Hematopoietic multipotent progenitor cell treated with erythropoietin and hydrocortisone succinate and interleukin-3 and kit ligand, for 8 days (in vitro differentiated cells): ENCODE data around the gene SLC22A7.
A peak's percentile ranks its signal among the peaks of the same experiment; 100 is the strongest.
"Not testable (repeated sequence)": the region's sequence is repeated elsewhere in the genome, so short reads cannot be mapped to it uniquely, and the experiment has no call there.

Source experiments
- DNase-seq: peaks from one replicate; pipeline ENCODE4 v3.0.0-alpha.2; 2015

Gene SLC22A7

DNA sequence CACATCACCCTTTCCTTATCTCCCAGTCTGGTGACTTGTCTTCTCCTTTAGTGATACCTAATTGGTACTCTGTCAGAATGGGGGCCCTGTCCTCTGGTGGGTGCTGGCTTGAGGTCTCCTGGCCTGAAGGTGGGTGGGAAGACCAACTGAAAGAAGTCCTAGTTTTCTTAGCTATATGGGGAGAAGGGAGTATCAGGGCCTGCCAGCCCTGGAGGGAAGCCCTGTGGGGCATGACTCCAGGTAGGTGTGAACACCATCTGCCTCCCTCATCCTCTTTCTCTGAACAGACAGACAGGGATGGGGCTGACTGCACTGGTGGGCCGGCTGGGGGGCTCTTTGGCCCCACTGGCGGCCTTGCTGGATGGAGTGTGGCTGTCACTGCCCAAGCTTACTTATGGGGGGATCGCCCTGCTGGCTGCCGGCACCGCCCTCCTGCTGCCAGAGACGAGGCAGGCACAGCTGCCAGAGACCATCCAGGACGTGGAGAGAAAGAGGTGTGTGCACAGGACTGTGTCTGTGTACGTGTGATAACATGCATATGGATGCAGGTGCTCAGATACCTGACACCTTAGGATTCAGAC is 5.8 kb downstream of the SLC22A7 start:
- DNase-seq: no peak

DNA sequence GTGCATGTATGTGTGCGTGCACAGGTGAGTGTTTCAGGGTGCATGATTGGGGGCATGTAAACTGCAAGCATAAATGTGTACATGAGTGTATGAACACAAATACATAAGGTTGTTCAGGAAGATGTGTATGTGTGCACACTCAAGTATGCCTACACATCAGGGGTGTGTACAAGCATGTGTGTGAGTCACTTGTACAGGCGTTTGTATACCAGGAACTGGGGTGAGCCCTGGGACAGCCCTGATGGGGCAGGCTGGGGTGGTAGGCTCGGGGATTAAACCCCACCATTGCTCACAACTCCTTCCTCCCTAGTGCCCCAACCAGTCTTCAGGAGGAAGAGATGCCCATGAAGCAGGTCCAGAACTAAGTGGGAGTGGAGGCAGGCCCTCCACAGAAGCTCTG is 6.3 kb downstream of the SLC22A7 start:
- DNase-seq: no peak

DNA sequence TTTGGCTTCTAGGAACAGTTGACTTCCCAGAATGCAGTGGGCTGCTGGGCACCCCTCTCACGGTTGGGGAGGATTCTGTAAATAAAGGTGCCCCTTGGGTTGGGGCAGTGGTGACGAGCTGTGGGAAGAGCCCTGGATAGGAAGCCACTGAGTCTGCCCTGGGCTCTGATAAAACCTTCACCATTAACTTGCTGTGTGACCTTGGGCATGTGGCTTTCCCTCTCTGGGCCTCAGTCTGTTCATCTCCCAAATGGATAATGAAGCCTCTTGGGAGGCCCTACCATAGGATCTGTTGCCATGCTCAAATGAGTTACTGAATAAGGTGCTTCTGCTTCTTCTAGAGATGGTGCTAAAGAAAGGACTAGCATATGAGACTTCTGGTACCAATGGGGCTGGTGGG is 6.8 kb downstream of the SLC22A7 start:
- no peak for DNase-seq

DNA sequence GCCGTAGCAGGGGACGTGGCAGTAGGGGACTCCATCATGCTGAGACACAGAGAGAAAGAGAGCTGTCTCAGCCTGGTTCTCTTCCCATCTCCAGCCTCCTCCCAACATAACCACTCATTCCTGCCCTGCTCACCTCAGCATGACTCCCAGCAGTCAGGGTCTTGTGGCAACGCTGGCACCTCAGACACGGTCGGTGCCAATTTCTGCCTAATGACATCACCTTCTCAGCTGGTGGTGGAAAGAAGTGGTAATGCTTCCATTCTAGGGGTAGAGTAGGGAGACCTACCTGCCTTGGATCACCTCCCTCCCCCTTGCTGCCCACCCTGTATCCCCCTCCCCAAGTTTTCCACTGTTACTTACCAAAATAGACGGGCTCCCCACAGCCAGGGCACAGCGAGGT is 8.0 kb downstream of the SLC22A7 start:
- DNase-seq: no peak

DNA sequence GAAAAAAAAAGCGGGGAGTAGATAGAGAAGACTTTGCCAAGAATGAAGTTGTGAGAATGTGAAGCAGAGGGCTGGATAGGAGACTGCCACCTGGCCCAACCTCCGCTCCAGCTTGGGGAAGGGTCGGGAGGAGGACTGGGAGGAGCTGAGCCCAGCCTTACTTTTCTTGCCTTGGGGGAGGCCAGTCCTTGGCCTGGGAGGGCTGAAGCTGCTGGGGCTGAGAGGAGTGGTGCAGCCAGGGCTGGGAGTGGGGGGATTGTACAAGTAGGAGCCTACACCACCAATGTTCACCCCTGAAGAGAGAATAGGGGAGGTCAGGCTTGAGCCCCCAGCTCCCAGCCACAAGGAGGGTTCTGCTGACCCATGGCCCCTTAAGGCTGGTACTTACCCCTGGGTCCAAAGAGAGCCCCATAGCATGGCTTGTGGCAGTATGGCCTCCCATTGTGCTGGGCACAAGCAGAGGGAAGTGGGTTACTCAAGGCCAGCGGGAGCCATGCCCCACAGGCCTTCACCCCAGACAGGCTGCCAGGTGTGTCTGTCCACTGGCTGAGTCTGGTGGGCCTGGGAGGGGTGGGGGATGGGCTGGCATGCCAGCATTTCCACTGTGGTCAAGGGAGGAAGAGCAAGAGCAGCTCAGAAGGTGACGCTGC is 9.5 kb downstream of the SLC22A7 start:
- no peak for DNase-seq

DNA sequence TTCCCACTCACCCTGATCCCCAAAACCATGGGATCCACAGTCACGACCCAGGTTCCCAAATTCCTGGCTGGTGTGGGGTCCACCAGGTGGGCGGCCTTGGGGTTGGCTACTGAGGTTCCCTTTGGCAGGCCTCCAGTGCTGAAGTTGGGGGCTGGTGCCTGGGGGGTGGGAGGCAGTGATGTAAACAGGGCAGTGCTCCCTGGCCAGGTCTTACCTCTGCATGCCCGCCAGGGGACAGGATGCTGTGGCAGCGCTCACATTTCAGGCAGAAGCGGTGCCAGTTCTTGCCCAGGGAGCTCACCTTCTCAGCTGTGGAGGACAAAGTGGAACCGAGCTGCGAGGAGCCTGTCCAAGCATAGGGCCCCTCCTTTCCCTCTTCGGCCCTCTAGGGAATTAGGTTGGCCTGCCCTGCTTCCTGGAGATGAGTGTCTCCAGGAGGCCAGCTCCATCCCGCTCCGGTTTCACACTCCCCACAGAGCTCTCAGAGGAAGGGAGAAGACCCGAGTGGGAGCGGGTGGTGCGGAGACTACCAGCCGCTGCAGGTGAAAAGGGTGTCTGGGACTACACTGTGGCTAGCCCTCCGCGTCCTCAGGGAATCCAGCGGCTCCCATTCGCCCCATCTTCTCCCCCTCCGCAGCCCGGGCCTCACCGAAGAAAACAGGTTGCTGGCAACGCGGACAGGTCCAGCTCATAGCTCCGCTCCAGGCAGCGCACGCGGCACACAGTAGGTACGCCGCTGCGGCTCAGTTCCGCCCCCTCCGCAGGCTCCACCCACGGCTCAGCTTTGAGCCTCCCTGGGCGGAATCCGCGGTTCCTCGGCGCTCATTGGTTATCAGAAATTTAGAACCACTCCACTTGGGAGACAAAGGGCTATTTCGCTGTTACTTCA is 10.3 kb downstream of the SLC22A7 start, which contains the start of gene CRIP3:
Gene CRIP3, minus strand, starts transcription at position 726 of the 889 bp plus-strand sequence. Its CDS starts 34 bp downstream, at position 692.
- peak; percentile 33 for DNase-seq

DNA sequence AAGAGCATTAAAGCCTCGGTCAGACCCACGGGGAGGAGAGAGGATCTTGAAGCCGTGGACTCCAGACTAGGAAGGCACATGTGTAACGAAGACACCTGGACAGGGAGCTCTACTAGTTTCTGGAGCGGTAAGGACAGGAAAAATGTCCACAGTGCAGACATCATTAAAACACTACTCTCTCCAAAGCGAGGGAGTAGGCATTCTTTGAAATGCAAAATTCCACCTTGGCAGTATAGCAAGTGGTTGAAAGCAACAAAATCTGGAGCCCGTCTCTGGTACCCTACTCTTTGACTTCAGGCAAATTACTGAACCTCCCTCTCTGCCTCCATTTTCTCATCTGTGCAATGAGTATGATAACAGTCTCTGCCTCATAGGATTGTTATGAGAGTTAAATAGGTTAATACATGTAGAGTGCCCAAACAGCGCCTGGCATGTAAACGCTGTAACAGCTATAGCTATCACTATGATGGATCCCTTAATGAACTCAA is 11.0 kb downstream of the SLC22A7 start:
- no peak for DNase-seq

DNA sequence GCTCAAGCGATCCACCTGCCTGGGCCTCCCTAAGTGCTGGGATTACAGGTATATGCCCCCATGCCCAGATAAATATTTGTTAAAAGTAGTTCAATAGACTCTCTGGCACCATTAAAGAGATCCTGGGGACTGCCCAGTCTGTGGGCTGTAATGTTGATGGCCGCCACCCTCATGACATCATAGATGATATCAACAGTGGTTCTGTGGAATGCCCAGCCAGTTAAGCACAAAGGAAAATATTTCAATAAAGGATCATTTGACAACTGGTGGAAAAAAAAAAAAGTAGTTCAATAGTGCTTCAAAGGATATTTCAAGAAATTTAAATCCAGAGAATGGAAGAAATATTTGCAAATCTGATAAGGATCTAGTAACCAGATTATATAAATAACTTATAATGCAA is 12.1 kb downstream of the SLC22A7 start:
- no peak for DNase-seq

DNA sequence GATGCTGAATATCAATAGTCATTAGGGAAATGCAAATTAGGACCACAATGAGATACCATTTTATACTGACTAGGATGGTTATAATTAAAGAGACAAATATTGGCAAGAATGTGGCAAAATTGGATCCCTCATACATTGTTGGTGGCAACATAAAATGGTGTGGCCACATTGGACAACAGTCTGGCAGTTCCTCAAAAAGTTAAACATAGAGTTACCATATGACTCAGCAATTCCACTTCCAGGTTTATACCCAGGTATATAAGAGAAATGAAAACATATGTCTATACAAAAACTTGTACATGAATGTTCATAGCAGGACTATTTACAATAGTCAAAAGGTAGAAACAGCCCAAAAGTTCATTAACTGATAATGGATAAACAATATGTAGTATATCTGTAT is 12.6 kb downstream of the SLC22A7 start:
- DNase-seq: peak; percentile 5

DNA sequence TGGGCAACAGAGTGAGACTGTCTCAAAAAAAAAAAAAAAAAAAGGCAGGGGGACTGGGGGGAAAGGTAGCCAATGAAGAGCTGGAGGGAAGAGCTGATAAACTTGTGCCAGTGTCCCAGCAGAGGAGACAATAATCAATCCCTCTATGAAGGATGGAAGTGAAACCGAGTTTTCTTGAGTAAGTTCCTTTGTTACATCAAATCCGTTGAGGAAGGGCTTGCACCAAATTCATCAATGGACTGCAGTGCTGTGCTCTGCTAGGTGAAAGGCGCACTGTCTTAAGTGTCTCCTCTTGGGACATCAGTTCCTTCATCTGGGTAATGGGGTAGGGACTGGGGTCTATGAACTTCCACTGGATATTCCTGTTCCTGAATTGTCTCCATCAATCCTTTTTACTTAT is 13.6 kb downstream of the SLC22A7 start:
- no peak for DNase-seq

DNA sequence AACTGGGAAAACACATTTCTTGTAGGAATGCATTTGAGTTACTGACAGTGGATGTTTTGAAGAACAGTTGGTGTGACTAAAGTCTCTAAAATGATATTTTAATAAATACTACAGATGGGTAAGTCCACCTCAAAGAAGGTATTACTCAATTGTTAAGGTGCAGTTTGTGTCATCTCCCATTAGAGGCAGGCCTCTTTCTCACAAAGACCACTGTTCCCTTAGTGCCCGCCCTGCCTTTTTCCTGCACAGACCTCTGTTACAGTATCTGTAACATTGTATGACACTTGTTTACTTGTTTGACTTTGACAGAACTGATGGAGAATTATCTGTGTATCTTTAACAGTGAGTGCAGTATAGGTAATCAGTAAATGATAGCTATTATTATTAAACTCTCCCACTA is 15.8 kb downstream of the SLC22A7 start:
- no peak for DNase-seq

DNA sequence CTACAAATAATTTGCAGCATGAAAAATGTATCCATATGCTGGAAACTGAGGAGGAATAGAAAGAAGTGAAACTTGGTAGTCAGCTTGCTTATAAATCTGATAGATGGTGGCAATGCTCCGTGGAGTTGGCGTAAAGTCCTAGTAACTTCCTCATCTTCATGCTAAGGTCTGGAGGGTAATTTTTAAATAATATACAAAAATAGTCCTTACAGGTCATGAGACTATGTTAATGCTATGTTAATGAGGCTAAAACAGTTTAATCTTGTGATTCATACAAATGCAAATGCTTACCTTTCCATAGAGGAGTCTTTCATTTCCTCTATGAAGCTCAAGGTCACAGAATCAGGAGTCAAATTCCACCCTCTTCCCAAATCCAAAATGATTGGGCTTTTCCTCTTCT is 20.0 kb downstream of the SLC22A7 start:
- DNase-seq: no peak

DNA sequence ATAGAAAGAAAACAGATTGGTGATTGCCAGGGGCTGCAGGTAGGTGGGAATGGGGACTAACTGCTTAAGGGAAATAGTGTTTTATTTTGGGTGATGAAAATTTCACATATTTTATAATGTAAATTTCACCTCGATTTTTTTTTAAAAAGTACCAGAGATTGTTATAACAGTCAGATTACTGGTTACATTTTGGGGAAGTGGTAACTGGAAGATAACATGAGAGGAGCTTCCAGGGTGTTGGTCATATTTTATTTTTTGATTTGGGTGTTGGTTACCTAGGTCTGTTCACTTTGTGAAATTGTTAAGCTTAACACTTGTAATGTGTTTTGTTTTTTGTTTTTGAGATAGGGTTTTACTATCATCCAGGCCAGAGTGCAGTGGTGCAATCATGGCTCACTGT is 27.8 kb downstream of the SLC22A7 start:
- DNase-seq: no peak

DNA sequence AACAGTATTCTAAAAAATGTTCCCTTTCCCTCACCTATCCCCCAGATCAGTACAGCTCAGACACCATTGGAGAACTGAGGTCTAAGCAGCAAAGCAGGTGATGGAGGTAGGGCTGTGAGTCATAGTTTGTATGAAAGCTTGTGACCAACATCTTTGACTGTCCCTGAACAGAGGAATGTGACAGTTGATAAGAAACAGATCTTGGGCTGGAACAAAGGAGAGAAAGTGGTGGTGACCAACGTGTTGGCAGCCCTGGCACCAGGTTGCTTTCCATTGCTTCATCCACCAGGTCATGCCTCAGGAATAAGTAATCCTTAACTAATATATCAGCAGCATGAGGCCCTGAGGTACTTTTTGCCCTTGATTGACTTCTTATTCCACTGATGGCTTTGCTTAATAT is 30.5 kb downstream of the SLC22A7 start:
- DNase-seq: no peak

DNA sequence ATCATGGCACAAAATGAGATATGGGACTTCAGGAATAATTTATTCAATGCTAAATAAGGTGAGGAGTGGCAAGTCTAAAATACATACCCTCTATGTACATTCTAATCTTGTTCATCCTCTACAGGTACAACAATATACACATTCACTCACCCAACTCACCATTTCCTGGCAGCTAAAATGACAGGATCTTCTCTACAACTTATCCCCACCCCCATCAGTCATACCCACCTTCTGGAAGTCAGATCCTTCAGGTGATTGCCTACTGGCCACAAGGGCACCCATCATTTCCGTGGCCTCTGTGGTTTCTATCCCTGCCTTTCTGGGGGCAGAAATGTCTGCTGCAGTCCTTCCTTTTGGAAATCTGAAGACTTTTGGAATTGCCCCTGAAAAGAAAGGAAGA is 33.4 kb downstream of the SLC22A7 start:
- DNase-seq: no peak

DNA sequence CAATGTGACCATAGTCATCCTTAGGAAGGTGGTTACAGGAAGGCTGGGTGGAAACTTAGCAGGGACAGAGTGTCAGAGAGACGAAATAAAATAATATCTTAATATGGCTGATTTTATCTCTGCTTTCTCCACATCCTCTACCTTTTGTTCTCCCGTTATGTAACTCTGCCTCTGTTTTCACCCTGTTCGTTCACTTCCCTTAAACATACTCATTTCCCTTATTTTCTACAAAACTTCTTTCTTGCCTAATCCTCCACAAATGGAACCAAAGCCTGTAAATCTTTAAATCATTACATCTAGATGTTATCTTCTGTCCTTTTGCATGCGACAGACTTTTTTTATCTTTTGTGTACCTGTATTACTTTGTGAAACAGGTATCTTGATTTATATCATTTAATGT is 33.8 kb downstream of the SLC22A7 start:
- no peak for DNase-seq

DNA sequence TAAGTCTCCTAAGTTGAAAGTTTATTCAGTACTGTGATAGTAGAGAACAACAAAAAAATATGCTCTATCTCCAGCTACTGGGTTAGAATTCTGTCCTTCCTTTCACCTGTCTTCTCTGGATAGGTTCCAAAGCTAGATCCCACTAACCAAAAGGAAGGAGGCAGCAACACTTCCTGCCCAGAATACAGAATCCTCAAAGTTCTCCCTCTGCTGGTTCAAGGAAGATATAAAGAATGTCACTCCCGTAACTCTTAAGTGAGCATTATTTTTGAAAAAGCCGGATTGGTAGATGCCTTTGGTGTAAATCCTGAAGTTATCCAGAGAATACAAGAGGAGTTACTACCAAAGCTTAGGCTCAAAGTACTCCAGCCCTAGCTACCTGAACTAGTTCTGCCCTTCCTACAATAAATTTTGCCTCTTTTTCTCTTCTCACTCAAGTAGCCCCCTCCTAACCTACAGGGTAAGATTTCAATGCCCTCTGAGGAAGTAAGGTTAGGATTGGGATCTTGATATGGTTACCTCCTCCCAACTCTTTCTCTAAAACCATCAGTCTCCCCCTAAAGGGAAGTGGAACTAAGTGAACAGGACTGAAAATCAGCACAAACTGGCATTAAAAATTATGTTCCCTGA is 36.5 kb downstream of the SLC22A7 start:
- DNase-seq: peak; percentile 68

DNA sequence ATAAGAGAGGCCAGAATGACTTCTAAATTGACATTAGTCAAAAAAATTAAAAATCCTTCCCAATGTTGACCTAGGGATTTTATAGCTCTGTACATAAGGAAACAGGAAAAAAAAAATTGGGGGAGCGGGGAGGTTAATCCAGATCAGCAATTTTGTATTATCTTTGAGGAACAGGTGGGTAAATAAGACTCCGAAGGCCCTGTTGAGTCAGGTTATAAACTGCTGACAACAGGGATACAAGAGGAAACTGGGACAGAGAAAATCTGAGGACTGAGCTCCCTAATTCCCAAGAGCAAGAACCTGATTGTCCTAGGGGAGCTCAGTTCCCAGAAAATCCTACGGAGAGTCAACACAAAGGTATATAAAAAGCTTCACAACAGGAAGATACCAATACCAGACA is 37.4 kb downstream of the SLC22A7 start:
- DNase-seq: no peak

DNA sequence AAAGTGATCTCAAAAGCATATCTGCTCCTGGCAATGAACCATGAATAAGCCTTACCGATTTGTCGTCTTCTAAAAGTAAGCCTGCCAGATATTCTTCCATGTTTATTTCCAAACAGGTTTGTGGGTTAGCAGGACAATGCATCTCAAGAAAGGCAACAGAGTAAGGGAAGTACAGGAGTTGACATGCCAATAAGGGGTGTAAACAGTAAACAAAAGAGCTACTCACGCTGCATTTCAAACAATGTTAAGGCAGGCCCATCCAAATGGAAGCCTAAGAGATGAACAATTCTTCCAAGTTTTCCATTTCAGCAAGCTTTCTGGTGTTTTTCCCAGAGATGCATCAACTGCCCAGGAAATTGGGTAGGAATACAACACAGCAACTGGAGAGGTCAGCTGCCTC is 38.3 kb downstream of the SLC22A7 start:
- no peak for DNase-seq

DNA sequence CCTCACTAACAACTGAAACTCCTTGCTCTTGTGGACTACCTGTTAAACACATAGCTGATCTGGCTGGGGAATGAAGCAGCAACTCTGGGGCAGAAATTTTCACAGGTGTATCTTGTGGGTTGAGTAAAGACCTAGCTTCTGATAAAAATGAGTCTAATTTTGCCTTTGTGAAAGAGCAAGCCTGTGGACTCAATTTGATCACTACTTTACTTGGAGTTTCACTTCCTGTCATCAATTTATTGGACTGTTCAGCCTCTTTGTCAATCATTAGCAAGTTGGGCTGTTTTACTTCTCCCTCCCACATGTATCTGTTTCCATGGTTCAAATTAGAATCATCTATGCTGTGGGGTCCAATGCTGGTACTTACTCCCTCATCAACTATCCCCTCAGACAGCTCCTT is 40.2 kb downstream of the SLC22A7 start:
- no peak for DNase-seq

DNA sequence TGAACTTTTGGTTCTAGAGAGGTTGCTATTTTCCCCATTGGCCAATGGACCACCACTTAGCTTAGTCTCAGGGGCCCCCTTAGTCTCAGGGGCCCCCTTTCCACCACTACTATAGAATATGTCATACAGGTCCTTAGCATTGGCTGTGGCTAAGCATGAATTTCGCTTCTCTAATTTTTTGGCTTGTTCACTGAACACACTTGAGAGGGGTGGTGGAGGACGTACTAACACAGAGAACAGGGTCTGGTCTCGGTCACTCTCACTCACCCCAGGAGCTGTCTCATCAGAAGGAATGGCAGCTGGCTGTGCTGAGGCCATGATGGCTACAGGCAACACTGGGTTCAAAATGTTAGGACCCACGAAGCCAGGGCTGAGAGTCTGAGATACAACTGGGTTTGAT is 41.1 kb downstream of the SLC22A7 start:
- no peak for DNase-seq

DNA sequence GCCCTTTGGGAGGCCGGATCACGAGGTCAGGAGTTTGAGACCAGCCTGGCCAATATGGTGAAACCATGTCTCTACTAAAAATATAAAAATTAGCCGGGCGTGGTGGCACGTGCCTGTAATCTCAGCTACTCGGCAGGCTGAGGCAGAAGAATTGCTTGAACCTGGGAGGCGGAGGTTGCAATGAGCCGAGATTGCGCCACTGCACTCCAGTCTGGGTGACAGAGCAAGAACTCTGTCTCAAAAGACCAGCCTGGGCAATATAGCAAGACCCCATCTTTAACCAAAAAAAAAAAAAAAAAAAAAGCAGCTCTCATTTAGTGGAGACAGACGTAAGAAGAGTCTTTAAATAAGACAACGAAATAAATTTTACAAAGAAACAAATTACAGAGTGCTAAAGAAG is 48.2 kb downstream of the SLC22A7 start:
- DNase-seq: not testable (repeated sequence)

DNA sequence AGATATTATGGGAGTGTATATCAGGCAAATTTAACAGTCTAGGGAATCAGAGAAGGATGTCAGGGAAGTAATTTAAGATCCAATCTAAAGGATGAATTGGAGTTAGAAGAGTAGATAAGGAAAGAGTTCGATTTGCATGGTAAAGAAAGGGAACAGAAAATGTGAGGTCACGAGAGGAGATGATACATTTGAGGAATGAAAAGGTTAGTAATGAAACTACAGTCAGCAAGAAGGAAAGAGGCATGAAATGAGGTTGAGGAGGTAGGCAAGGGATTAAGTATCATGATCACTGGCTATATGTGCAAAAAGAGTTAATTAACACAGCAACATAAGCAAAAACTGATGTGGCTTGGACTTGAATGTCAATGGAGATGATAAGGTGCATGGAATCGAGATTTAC is 49.0 kb downstream of the SLC22A7 start:
- no peak for DNase-seq
